Panc1 (cell line): ENCODE results near the gene VPS37B. TPM values are rescaled to one million over a fixed set of nuclear protein-coding genes. Genes with fewer than 3 reads are reported as not detected.

Source experiments
- ATAC-seq: fragments of 200-7000 bp; cut with Tn5 transposase; 2 replicates; pipeline ENCODE4 v1.9.1; 2020; ENCODE audit warnings: mild to moderate bottlenecking, moderate library complexity
- BruUV-seq: library from RNA; stranded (reverse); fragments of 400-500 nt; replicated peaks from 2 replicates; lab custom pipeline; 2021; lab: Mats Ljungman, UMichigan
- CTCF ChIA-PET: fragments of 300-600 bp; sonication (Branson Sonifier 250); formaldehyde crosslinking; loops from one replicate; lab custom pipeline; 2022; ENCODE audit warnings: antibody characterized with exemption; lab: Charles Lee
- POLR2A ChIA-PET: fragments of 300-600 bp; sonication (Branson Sonifier 250); formaldehyde crosslinking; loops from one replicate; lab custom pipeline; 2022; ENCODE audit warnings: antibody characterized with exemption; lab: Charles Lee
- DNase-seq: peaks from one replicate; pipeline ENCODE4 v3.0.0-alpha.2; 2010; ENCODE audit warnings: low read depth, low spot score
- H3K27ac ChIP-seq: 2 replicates; pipeline ENCODE4 v1.5.1; 2011; ENCODE audit warnings: mild to moderate bottlenecking, low read length, inconsistent platforms
- H3K27me3 ChIP-seq: fragments of 200-500 bp; sonication (Bioruptor generic); 2 replicates; pipeline ENCODE4 v1.6.0; 2014; ENCODE audit warnings: low read length, inconsistent platforms; ENCODE audit not compliant: control insufficient read depth, insufficient read depth
- H3K36me3 ChIP-seq: fragments of 200-500 bp; sonication (Bioruptor generic); 2 replicates; pipeline ENCODE4 v1.5.1; 2014; ENCODE audit warnings: inconsistent platforms, mild to moderate bottlenecking, low read length, moderate library complexity; ENCODE audit not compliant: control insufficient read depth, insufficient read depth
- H3K4me1 ChIP-seq: 2 replicates; pipeline ENCODE4 v1.5.1; 2011; ENCODE audit warnings: inconsistent platforms, mild to moderate bottlenecking, low read length, moderate library complexity; ENCODE audit not compliant: control insufficient read depth, insufficient read depth
- H3K4me3 ChIP-seq, 2 experiments: 2 replicates each; pipeline ENCODE4 v1.5.1; 2011 to 2012; ENCODE audit warnings: low read depth in 2 of 2, low read length in 2 of 2, mild to moderate bottlenecking in 2 of 2, inconsistent platforms in 1 of 2, moderate library complexity in 1 of 2
- H3K9me3 ChIP-seq: fragments of 200-500 bp; sonication (Bioruptor generic); 2 replicates; pipeline ENCODE4 v1.5.1; 2014; ENCODE audit warnings: low read depth, mild to moderate bottlenecking, inconsistent platforms, low read length, moderate library complexity; ENCODE audit not compliant: control insufficient read depth, insufficient read depth
- POLR2AphosphoS5 ChIP-seq: IDR thresholded peaks from 2 replicates; pipeline ENCODE4 v1.6.1; 2012; ENCODE audit warnings: mild to moderate bottlenecking, low read depth, low read length, moderate library complexity
- SIN3A ChIP-seq: IDR thresholded peaks from 2 replicates; pipeline ENCODE4 v1.6.1; 2012; ENCODE audit warnings: low read depth, mild to moderate bottlenecking, low read length, moderate library complexity, borderline replicate concordance; ENCODE audit not compliant: insufficient read depth
- TCF7L2 ChIP-seq: IDR thresholded peaks from 2 replicates; pipeline ENCODE4 v1.6.1; 2011; ENCODE audit warnings: mild to moderate bottlenecking, low read depth, low read length, inconsistent platforms
- in situ Hi-C: cut with HindIII; loops from 2 replicates; pipeline ENCODE4 v1.10.0; 2016; ENCODE audit warnings: low sequenced_read_pairs, low pct_unique_long_range_greater_than_20kb
- intact Hi-C: fragments of 100-400 bp; cut with micrococcal nuclease; formaldehyde crosslinking; loops from one replicate; pipeline ENCODE4 v1.10.0; 2022; ENCODE audit not compliant: unreplicated experiment
- total RNA-seq: library from RNA; stranded (reverse); gene quantifications from one replicate; pipeline ENCODE4 v1.2.1, GENCODE V29; 2021; ENCODE audit not compliant: unreplicated experiment
- TF ChIP-seq, protein P1 (sequence below): fragments of 450-650 bp; IDR thresholded peaks from 2 replicates; pipeline ENCODE4 v1.5.1; 2017; ENCODE audit warnings: mild to moderate bottlenecking
- TF ChIP-seq, protein P2 (sequence below), 2 experiments: IDR thresholded peaks; 2 replicates each; pipeline ENCODE4 v1.6.1; 2011 to 2012; ENCODE audit warnings: low read depth in 2 of 2, control low read depth in 1 of 2, low read length in 1 of 2, mild to moderate bottlenecking in 1 of 2, moderate library complexity in 1 of 2; ENCODE audit not compliant: insufficient read depth in 1 of 2

The VPS37B gene
- total RNA-seq, 1 experiment from 2014 or later = 76.7 TPM

DNA sequence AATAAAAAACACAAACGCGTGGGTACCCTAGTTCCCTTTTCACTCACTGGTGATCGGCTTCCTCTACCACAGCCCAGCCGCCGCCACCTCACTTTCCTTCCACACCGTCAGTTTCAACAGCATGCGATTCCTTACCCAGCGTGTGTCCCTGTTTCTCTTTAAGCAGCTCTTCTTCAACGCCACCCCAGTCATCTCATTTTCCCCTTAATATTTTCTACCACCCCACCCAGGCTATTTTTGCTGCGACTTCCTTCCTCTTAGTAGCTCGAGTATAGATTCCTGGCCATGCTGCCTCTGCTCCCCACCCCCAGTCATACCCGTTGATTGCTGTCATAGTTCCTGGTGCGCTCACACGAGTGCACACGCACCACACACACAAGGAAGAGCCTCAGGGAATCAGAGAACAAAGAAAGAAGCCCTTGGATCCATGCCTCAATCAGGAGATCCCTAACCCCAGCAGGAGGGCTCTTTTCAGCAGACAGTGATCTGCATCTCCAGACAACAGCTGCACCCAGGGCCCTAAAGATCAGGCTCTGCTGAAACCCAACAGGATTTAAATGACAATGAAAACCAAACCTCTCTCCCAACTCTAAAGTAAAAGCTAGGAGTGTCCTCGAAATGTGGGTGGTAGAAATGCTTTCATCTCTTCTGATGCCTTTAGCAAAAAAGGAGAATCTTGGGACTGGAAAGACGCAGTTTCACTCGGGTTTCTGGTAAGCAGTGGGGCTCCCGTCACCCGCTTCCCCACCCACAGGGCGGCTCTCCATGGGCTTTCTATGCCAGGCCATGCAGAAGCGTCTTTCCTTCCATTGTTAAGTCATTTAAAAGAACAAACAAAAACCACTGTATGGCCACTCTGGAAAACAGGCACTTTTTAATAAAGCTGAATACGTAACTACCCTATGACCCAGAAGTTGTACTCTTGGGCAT, 23.8 kb downstream of the VPS37B start:
- peak overlapping the region; percentile 100 for H3K27ac ChIP-seq
- no peaks in the 10 kb centered on the region for H3K27me3 ChIP-seq
- POLR2A ChIA-PET = interaction anchor here (0.9 kb wide), 1 partner anchor 16 kb away, joined by 3 read pairs; no protein-coding TSS in a partner anchor
- intact Hi-C loops = no loop called here
- peak; percentile 31; the same call in 1 of the 2 replicates for TF ChIP-seq TCF7L2
- TF ChIP-seq, protein P1, sequence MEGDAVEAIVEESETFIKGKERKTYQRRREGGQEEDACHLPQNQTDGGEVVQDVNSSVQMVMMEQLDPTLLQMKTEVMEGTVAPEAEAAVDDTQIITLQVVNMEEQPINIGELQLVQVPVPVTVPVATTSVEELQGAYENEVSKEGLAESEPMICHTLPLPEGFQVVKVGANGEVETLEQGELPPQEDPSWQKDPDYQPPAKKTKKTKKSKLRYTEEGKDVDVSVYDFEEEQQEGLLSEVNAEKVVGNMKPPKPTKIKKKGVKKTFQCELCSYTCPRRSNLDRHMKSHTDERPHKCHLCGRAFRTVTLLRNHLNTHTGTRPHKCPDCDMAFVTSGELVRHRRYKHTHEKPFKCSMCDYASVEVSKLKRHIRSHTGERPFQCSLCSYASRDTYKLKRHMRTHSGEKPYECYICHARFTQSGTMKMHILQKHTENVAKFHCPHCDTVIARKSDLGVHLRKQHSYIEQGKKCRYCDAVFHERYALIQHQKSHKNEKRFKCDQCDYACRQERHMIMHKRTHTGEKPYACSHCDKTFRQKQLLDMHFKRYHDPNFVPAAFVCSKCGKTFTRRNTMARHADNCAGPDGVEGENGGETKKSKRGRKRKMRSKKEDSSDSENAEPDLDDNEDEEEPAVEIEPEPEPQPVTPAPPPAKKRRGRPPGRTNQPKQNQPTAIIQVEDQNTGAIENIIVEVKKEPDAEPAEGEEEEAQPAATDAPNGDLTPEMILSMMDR = no peak
- DNase-seq (no peak), ATAC-seq (peak; percentile 17; the same call in 1 of the 2 replicates)
- H3K4me1 ChIP-seq = peaks cover 96% of the 10 kb centered on the region
- in situ Hi-C loops = no loop called here
- peaks cover 15% of the 10 kb centered on the region; the same call in 1 of the 2 replicates for H3K36me3 ChIP-seq
- H3K9me3 ChIP-seq = no peaks in the 10 kb centered on the region
- BruUV-seq = no TSS peak
- peak overlapping the region in 1 of 2 experiments; percentile 30; a peak in 2 of 4 replicates for H3K4me3 ChIP-seq
- CTCF ChIA-PET = no interaction called here

DNA sequence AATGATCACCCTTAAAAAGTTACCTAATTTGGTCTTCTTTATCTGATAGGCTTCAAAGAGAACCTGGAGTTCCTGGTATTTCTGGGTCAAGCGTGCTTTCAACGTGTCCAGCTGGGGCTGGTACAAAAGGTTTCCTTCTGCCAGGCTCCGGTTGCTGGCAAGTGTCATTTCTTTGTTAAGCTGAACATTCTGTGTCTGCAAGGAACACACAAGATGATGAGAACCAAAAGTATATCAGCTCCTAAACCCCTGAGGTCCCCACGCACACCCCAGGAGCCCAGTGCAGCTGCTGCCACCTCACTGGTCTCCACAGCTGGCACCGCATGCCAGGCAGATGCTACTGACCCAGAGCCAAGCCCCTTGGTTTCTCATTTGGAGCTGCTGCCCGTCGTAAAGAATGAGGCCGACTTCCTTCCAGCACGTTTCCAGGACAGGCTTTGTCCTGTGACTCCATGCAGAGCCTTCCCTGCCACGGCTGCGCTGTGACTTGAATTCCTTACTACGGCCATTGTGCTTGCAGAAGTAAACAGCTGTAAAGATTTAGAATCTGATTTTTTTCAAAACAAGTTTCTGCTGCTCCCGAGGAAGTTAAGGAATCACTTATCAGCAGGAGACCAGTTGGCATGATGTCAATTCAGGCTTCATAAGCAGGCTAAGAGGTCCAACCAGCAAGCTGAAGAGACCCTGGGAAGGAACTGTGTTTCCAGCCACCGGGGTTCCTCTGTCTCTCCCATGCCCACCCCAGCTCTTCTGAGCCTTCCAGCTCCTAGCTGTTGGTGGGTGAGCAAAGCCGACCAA, 24.9 kb downstream of the VPS37B start:
- in situ Hi-C loops (no loop called here), intact Hi-C loops (no loop called here)
- no peaks in the 10 kb centered on the region for H3K9me3 ChIP-seq
- TF ChIP-seq POLR2AphosphoS5 = no peak
- no peak for TF ChIP-seq SIN3A
- no peak for TF ChIP-seq TCF7L2
- TF ChIP-seq, protein P1 = no peak
- TF ChIP-seq, protein P2, sequence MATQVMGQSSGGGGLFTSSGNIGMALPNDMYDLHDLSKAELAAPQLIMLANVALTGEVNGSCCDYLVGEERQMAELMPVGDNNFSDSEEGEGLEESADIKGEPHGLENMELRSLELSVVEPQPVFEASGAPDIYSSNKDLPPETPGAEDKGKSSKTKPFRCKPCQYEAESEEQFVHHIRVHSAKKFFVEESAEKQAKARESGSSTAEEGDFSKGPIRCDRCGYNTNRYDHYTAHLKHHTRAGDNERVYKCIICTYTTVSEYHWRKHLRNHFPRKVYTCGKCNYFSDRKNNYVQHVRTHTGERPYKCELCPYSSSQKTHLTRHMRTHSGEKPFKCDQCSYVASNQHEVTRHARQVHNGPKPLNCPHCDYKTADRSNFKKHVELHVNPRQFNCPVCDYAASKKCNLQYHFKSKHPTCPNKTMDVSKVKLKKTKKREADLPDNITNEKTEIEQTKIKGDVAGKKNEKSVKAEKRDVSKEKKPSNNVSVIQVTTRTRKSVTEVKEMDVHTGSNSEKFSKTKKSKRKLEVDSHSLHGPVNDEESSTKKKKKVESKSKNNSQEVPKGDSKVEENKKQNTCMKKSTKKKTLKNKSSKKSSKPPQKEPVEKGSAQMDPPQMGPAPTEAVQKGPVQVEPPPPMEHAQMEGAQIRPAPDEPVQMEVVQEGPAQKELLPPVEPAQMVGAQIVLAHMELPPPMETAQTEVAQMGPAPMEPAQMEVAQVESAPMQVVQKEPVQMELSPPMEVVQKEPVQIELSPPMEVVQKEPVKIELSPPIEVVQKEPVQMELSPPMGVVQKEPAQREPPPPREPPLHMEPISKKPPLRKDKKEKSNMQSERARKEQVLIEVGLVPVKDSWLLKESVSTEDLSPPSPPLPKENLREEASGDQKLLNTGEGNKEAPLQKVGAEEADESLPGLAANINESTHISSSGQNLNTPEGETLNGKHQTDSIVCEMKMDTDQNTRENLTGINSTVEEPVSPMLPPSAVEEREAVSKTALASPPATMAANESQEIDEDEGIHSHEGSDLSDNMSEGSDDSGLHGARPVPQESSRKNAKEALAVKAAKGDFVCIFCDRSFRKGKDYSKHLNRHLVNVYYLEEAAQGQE (IDR thresholded peaks at IDR 0.05; ENCODE audit: insufficient read depth in 1 of 2, low read depth in 2 of 2, low read length in 1 of 2) = no peak
- BruUV-seq = no TSS peak
- H3K27ac ChIP-seq = peak overlapping the region; percentile 100
- POLR2A ChIA-PET = interaction anchor here (0.7 kb wide), 1 partner anchor 200 kb away, joined by 8 read pairs; no protein-coding TSS in a partner anchor
- H3K4me1 ChIP-seq = peaks cover 93% of the 10 kb centered on the region
- DNase-seq = no peak
- CTCF ChIA-PET = no interaction called here
- H3K4me3 ChIP-seq = peak overlapping the region in 1 of 2 experiments; percentile 30; a peak in 2 of 4 replicates
- ATAC-seq = no peak
- peaks cover 15% of the 10 kb centered on the region for H3K36me3 ChIP-seq
- H3K27me3 ChIP-seq = no peaks in the 10 kb centered on the region
